Stimulated activated naive B cell treated with anti-CD40 and anti-IgM and Interleukin-4, amounts not matched to agents 10 μg/mL and 1 μg/mL and 100 μg/mL, for 72 hours (primary cell): ENCODE measurements around the gene ARHGAP8.

Source experiments
- ATAC-seq, 2 donors: fragments of 150-1000 bp; cut with Tn5 transposase; replicated peaks; 2 replicates each; pipeline ENCODE4 v1.10.0; 2021; ENCODE audit warnings: moderate library complexity in 1 of 2
- DNase-seq: peaks from one replicate; pipeline ENCODE4 v3.0.0; 2021
- H3K27ac Mint-ChIP-seq: one replicate; pipeline ENCODE4 v1.8.0; 2022; ENCODE audit warnings: mild to moderate bottlenecking, mixed read lengths
- H3K27me3 Mint-ChIP-seq, 2 donors: one replicate each; pipeline ENCODE4 v1.8.0; 2022; ENCODE audit warnings: mixed read lengths in 2 of 2
- H3K36me3 Mint-ChIP-seq, 2 donors: one replicate each; pipeline ENCODE4 v1.8.0; 2022; ENCODE audit warnings: mixed read lengths in 2 of 2, mild to moderate bottlenecking in 1 of 2
- H3K4me1 Mint-ChIP-seq, 2 donors: one replicate each; pipeline ENCODE4 v1.8.0; 2022; ENCODE audit warnings: mixed read lengths in 2 of 2, mild to moderate bottlenecking in 1 of 2
- H3K4me3 Mint-ChIP-seq, 2 donors: one replicate each; pipeline ENCODE4 v1.8.0; 2022; ENCODE audit warnings: mild to moderate bottlenecking in 2 of 2, mixed read lengths in 2 of 2, moderate library complexity in 1 of 2
- H3K9me3 Mint-ChIP-seq, 2 donors: one replicate each; pipeline ENCODE4 v1.8.0; 2022; ENCODE audit warnings: mixed read lengths in 2 of 2, mild to moderate bottlenecking in 1 of 2

The ARHGAP8 gene

GRCh38 chr22:44758344-44758973, 6.1 kb downstream of the ARHGAP8 start:
- no peak overlapping the region for H3K4me3 Mint-ChIP-seq
- DNase-seq (no peak), ATAC-seq (no peak)
- peaks cover 10 to 13% of the 10 kb centered on the region in 2 donors for H3K9me3 Mint-ChIP-seq
- H3K27ac Mint-ChIP-seq, result no peak overlapping the region
- peaks cover 0 to under 1% of the 10 kb centered on the region in 2 donors for H3K4me1 Mint-ChIP-seq
- peaks cover 4 to 7% of the 10 kb centered on the region in 2 donors for H3K36me3 Mint-ChIP-seq
- H3K27me3 Mint-ChIP-seq, result peaks cover 51 to 58% of the 10 kb centered on the region in 2 donors

- H3K27me3 Mint-ChIP-seq, result peaks cover 49 to 53% of the 10 kb centered on the region in 2 donors
- H3K9me3 Mint-ChIP-seq, result peaks cover 10 to 13% of the 10 kb centered on the region in 2 donors
- H3K36me3 Mint-ChIP-seq, result peaks cover 4 to 7% of the 10 kb centered on the region in 2 donors
- H3K4me3 Mint-ChIP-seq, result no peak overlapping the region
- ATAC-seq (no peak), DNase-seq (no peak)
- no peak overlapping the region for H3K27ac Mint-ChIP-seq
- no peaks in the 10 kb centered on the region for H3K4me1 Mint-ChIP-seq
Measured at GRCh38 chr22:44759001-44759400, 6.6 kb downstream of the ARHGAP8 start.

GRCh38 chr22:44759430-44760310, 7.3 kb downstream of the ARHGAP8 start:
- ATAC-seq (no peak), DNase-seq (no peak)
- Mint-ChIP-seq H3K36me3 (peaks cover 4 to 7% of the 10 kb centered on the region in 2 donors), H3K27ac (no peak overlapping the region), H3K4me3 (no peak overlapping the region), H3K27me3 (peaks cover 46 to 53% of the 10 kb centered on the region in 2 donors), H3K9me3 (peaks cover 10 to 13% of the 10 kb centered on the region in 2 donors), H3K4me1 (no peaks in the 10 kb centered on the region)

- Mint-ChIP-seq H3K27me3 (peaks cover 38 to 51% of the 10 kb centered on the region in 2 donors), H3K4me1 (no peaks in the 10 kb centered on the region), H3K36me3 (peaks cover 4 to 7% of the 10 kb centered on the region in 2 donors), H3K27ac (no peak overlapping the region), H3K9me3 (peaks cover 10 to 13% of the 10 kb centered on the region in 2 donors), H3K4me3 (no peak overlapping the region)
- no peak for DNase-seq
- ATAC-seq, result no peak
Measured at GRCh38 chr22:44760476-44760875, 8.1 kb downstream of the ARHGAP8 start.

- peaks cover 37 to 46% of the 10 kb centered on the region in 2 donors for H3K27me3 Mint-ChIP-seq
- ATAC-seq (no peak), DNase-seq (no peak)
- peaks cover 4 to 7% of the 10 kb centered on the region in 2 donors for H3K36me3 Mint-ChIP-seq
- no peak overlapping the region for H3K27ac Mint-ChIP-seq
- H3K4me1 Mint-ChIP-seq, result no peaks in the 10 kb centered on the region
- peaks cover 10 to 13% of the 10 kb centered on the region in 2 donors for H3K9me3 Mint-ChIP-seq
- H3K4me3 Mint-ChIP-seq, result no peak overlapping the region
Measured at GRCh38 chr22:44761025-44761424, 8.7 kb downstream of the ARHGAP8 start.

GRCh38 chr22:44764373-44764772, 12.0 kb downstream of the ARHGAP8 start:
- Mint-ChIP-seq H3K27me3 (peaks cover 18 to 24% of the 10 kb centered on the region in 2 donors), H3K9me3 (peaks cover 10 to 13% of the 10 kb centered on the region in 2 donors), H3K4me3 (no peak overlapping the region), H3K4me1 (no peaks in the 10 kb centered on the region), H3K27ac (no peak overlapping the region), H3K36me3 (peaks cover 4 to 7% of the 10 kb centered on the region in 2 donors)
- ATAC-seq (no peak), DNase-seq (no peak)

GRCh38 chr22:44764974-44765373, 12.6 kb downstream of the ARHGAP8 start:
- no peak overlapping the region for H3K4me3 Mint-ChIP-seq
- peaks cover 13 to 20% of the 10 kb centered on the region in 2 donors for H3K27me3 Mint-ChIP-seq
- peaks cover 10 to 13% of the 10 kb centered on the region in 2 donors for H3K9me3 Mint-ChIP-seq
- H3K27ac Mint-ChIP-seq, result no peak overlapping the region
- no peak for ATAC-seq
- H3K36me3 Mint-ChIP-seq, result peaks cover 4 to 7% of the 10 kb centered on the region in 2 donors
- DNase-seq, result no peak
- no peaks in the 10 kb centered on the region for H3K4me1 Mint-ChIP-seq

GRCh38 chr22:44765571-44766285, 13.4 kb downstream of the ARHGAP8 start:
- peaks cover 13% of the 10 kb centered on the region in 2 donors for H3K27me3 Mint-ChIP-seq
- H3K27ac Mint-ChIP-seq, result no peak overlapping the region
- no peaks in the 10 kb centered on the region for H3K4me1 Mint-ChIP-seq
- peaks cover 10 to 13% of the 10 kb centered on the region in 2 donors for H3K9me3 Mint-ChIP-seq
- DNase-seq (no peak), ATAC-seq (no peak)
- no peak overlapping the region for H3K4me3 Mint-ChIP-seq
- peaks cover 4 to 7% of the 10 kb centered on the region in 2 donors for H3K36me3 Mint-ChIP-seq

- Mint-ChIP-seq H3K27ac (no peak overlapping the region), H3K4me1 (no peaks in the 10 kb centered on the region), H3K4me3 (no peak overlapping the region), H3K27me3 (peaks cover 5 to 20% of the 10 kb centered on the region in 2 donors), H3K36me3 (peaks cover 0 to 9% of the 10 kb centered on the region in 2 donors), H3K9me3 (peaks cover 9 to 13% of the 10 kb centered on the region in 2 donors)
- DNase-seq (no peak), ATAC-seq (no peak)
Measured at GRCh38 chr22:44773082-44773481, 20.7 kb downstream of the ARHGAP8 start.

GRCh38 chr22:44775862-44776261, 23.5 kb downstream of the ARHGAP8 start:
- Mint-ChIP-seq H3K27me3 (peaks cover 9 to 20% of the 10 kb centered on the region in 2 donors), H3K9me3 (peaks cover 9 to 13% of the 10 kb centered on the region in 2 donors), H3K36me3 (peaks cover 0 to 9% of the 10 kb centered on the region in 2 donors), H3K4me1 (no peaks in the 10 kb centered on the region), H3K27ac (no peak overlapping the region), H3K4me3 (no peak overlapping the region)
- no peak for DNase-seq
- no peak for ATAC-seq

GRCh38 chr22:44776605-44777363, 24.4 kb downstream of the ARHGAP8 start:
- Mint-ChIP-seq H3K27ac (no peak overlapping the region), H3K36me3 (peaks cover 0 to 8% of the 10 kb centered on the region in 2 donors), H3K4me1 (no peaks in the 10 kb centered on the region), H3K9me3 (peaks cover 8 to 11% of the 10 kb centered on the region in 2 donors), H3K27me3 (peaks cover 9 to 17% of the 10 kb centered on the region in 2 donors), H3K4me3 (no peak overlapping the region)
- DNase-seq (no peak), ATAC-seq (no peak)

- H3K36me3 Mint-ChIP-seq, result peaks cover 0 to 5% of the 10 kb centered on the region in 2 donors
- peaks cover 11 to 15% of the 10 kb centered on the region in 2 donors for H3K27me3 Mint-ChIP-seq
- DNase-seq, result no peak
- no peak overlapping the region for H3K4me3 Mint-ChIP-seq
- no peak for ATAC-seq
- H3K9me3 Mint-ChIP-seq, result peaks cover 7 to 10% of the 10 kb centered on the region in 2 donors
- no peaks in the 10 kb centered on the region for H3K4me1 Mint-ChIP-seq
- H3K27ac Mint-ChIP-seq, result no peak overlapping the region
Measured at GRCh38 chr22:44777364-44777755, 25.0 kb downstream of the ARHGAP8 start.

- Mint-ChIP-seq H3K4me1 (no peaks in the 10 kb centered on the region), H3K9me3 (no peaks in the 10 kb centered on the region), H3K27me3 (peaks cover 31 to 33% of the 10 kb centered on the region in 2 donors), H3K4me3 (no peak overlapping the region), H3K27ac (no peak overlapping the region), H3K36me3 (no peaks in the 10 kb centered on the region)
- ATAC-seq (no peak), DNase-seq (no peak)
Measured at GRCh38 chr22:44780876-44781449, 28.6 kb downstream of the ARHGAP8 start.
